T-helper 9 cell (primary cell): ENCODE measurements around the gene MYO1E.
"Not testable (repeated sequence)": the region's sequence is repeated elsewhere in the genome, so short reads cannot be mapped to it uniquely, and the experiment has no call there.

Experiments
- DNase-seq: peaks from one replicate; pipeline ENCODE4 v3.0.0-alpha.2; 2020

MYO1E gene

DNA sequence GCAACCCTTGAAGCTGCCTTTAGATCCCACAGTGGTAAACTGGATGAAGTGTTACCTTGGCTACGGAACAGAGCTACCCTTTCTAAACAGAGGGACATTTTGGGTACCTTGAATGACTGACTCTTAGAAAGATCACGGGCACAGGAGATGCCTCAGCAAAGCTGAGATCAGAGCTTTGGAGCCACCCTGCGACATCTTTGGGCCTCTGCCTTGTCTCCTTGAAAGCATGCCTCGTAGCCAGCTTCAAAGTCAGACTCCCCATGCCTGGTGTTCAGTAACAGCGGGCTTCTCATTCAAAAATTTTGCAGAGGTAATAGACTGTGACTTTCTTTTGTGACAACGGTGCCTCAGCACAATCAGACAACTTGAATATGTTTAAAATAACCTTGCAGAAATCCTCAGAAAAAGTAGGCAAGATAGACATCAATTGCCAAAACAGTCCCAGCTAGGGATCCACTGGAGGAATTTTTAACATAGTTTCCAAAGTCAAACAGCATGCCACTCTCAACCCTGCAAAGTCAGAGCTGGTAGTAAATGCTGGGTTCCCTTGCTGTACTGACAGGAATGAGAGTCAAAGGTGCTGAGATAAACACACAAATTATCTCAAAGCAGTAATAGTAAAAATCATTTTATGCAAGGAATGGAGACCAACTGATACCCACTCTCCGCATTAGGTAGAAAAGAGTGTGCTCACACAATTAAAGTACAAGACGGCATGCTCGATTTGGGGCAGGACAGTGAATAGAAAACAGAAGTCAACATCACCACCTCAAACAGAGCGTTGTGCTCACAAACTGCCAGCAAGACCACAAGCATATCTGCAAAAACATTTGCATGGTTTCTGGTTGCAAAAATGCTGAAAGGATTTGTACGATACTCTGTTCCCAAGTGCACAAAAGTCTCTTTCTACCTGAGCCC, 82.1 kb downstream of the MYO1E start:
- no peak for DNase-seq

DNA sequence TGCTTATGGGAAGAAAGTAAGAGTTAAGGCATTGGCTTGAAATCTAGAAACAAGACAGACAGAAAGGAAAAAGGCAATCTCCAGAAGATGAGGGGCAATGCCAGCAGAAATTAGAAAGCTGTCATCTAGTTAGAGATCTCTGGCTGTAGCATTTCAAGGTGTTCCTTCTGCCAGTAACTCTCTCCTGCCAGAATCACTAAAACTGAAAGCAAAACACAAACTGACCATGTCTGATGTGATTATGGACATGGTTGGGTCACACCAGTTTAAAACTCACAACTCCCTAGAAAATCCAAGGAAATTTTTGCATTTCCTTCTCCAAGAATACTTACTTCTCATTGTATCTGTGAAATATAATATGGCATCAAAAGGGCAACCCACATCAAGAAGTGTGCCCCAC, 83.1 kb downstream of the MYO1E start:
- DNase-seq = no peak

DNA sequence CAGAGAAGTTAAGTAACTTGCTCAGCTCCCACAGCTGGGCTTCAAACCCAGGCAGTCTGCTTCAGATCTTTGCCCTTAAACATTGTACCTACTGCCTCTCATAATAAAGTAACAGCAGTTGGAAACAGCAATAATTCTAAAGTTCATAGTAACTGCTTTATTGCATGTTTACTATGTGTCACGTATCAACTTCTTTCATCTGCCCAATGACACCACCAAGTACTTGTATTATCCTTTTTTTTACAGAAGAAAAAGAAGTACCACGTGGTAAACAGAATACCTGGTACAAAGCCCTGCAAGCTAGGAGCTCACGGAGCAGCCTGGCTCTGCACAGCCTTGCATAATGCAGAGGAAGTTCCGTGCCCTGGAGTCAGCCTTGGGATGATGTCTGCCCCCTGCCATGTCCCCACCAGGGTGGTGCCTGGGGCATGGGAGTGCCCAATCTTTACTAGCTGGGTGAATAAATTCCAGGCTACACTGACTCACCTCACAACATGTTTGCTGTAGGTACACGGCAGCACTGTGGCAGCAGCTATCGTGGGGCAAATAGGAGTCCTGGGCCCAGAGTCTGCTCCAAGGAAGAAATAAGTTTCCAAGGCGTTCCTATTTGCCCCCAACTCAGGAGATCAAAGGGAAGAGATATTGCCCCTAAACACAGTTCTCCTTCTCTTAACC, 88.8 kb downstream of the MYO1E start:
- no peak for DNase-seq

DNA sequence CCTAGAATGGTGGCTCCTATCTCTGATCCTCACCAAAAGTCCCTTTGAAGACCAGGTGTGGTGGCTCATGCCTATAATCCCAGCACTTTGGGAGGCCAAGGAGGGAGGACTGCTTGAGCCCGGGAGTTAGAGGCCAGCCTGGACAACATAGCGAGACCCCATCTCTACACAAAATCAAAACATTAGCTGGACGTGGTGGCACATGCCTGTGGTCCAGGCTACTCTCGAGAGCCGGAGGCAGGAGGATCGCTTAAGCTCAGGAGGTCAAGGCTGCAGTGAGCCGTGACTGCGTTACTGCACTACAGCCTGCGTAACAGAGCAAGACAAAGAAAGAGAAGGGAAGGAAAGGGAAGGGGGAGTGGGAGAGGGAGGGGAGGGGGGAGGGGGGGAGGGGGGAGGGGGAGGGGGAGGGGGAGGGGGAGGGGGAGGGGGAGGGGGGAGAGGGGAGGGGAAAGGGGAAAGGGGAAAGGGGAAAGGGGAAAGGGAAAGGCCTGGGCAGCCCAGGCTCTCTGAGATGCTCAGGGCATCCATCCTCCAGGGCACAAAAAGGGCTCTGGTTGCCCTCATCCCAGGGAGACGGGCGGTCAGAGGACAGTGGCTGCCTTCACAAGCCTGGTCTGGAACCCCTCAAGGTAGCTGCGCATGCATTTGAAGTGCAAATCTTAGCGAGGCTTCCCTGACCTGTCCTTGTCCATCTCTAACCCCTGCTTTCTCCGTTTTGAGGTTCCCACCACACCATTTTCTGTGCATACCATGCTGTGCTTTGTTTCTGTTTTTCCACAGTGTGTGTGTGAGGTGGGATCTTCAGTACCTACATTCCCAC, 89.9 kb downstream of the MYO1E start:
- DNase-seq = no peak

DNA sequence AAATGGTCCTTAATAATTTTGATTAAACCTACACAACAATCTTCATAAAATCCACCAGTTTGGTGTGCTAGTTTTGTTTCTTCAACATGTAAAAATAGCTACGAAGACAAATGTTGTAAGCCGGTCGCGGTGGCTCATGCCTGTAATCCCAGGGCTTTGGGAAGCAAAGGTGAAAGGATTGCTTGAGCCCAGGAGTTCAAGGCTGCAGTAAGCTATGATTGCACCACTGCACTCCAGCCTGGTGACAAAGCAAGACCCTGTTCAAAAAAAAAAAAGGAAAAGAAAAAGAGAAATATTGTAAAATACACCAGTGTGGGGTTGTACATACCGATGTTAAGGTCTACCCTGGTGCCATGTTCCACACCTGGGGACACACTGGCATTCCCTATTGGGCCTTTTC, 91.0 kb downstream of the MYO1E start:
- DNase-seq = no peak

DNA sequence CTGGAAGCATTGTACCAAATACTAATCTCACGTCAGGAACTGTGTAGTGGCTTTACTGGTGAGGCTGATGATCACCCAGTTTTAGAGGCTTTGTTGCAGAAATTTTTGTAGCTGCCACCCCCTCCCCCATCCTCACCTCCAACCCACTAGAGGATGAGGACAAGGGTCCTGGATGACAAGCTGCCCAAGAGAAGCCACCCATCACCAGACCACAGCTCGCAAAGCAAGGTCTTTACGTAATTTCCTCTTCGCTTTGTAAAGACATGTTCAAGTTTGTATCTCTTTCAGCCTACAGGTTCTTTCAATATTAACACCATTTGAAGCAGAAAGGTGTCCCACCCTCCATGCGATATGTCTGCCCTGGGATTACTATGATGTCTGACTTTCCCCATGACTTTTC, 91.8 kb downstream of the MYO1E start:
- no peak for DNase-seq

DNA sequence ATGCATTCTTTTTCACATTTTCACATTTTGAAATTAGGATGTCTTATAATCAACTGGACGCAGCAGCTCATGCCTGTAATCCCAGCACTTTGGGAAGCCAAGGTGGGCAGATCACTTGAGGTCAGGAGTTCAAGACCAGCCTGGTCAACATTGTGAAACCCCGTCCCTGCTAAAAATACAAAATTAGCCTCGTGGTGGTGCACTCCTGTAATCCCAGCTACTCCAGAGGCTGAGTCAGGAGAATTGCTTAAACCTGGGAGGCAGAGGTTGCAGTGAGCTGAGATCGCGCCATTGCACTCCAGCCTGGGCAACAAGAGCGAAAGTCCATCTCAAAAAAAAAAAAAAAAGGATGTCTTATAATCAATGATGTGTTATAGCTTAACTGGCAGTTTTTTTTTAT, 92.4 kb downstream of the MYO1E start:
- DNase-seq = not testable (repeated sequence)

DNA sequence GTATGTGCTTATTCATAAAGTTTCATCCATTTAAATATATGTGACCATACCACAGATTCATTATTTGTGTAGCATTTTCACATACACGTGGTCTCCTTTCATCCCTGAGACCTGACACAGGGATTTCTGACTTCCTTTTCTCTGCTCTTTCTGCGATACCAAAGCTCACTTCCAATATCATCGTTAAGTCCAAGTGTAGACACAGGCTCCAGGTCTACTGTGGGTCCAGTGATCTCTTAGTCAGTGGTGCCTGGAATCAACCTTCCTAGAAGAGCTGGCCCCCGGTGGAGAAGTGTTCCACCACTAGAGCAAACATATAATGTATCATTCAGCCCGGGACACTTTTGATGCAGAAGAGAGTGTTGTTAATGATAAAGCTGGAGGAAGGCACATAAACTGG, 93.6 kb downstream of the MYO1E start:
- no peak for DNase-seq

DNA sequence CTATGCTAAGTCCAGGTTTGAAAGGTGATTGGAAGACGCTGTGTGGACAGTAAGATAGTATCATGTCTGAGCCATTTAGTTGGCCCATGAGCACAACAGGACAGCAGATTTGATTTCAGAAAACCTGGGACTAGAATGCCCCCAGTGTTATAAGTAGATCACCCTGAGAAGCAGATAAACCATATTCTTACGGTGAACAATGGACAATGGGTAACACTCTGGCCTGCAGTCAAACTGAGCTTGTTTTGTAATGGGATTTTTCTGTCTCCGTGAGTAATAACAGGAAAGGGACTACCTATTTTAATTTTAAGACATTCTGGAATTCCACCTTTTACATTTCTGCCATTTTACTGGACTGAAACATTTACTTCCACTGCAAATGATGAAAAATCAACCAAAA, 94.6 kb downstream of the MYO1E start:
- no peak for DNase-seq

DNA sequence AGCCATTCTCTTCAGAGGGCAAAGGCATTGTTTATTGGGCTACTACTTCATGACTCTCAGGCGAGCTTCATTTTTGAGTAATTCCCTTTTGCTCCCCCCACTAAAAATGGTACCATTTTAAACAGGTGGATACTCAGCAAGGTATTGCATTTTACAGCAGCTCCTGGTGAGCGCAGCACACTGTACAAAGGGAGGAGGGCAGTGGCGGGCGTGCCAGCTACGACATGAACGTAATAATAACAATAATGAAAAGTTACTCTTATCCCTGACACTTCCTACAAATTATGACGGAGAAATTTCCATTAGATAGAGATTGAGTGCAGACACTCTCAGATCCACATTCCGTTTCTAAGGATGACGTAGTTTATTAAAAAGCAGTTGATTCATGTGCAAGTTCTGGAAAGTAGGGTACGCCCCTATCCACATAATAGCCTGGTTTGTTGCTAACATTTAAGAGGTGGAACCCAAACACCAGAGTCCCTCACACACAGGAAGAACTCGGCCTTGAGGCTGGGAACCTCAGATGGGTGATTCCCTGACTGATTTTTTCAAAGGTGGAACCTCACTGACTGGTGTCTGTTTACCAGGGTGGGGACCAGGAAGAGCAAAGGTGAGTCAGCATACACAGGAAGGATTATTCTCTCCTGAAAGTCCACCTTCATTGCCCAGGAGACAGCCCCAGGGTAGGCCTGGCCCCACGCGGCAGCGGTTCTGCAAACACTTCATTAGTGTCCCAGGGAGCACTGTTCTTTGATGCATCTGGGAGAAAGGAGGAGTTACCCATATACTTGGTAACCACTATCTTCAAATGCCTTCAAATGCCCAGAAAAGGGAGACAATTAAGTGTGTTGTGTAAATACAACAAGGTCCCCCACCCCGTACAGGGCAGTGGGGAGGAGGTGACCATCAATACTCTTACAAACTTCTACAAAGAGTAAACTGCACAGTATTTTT, 96.2 kb downstream of the MYO1E start:
- DNase-seq = no peak

DNA sequence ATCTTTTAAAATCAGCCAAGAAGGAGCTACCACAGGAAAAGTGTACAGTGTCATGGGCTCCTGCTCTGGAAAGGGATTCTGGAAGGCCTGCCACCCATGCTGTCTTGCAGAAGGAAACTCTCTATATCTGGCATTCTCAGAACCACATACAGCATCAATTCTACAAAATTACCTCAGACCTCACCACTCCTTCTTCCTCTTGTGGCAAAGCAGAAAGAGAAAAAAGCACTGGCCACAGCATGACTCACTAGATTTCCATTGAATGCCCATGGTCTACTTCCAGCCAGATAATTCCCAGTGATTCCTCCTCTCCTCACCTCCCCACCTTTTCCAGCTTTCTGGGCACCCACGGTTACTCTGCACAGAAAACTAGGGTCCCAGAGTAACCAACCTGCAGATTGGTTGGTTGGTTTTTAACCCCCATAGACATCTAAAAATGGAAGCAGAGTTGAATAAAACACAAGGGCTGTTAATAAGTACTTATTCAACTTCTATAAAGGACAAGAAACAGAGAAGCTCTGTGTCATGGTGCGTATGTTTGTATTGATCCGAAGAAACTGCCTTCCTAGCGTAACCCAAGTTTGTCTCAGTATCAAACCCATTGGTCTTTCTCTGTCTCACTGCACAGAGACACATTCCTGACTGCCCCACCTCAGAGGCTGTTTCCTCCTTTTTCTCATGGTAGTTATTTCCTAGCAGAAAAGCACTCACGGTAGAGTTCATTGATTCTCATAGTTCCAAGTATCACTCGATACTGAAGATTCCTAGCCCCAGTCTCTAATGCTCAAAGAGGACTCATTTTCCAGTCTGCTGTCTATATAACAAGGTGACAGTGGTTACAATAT, 98.3 kb downstream of the MYO1E start:
- DNase-seq = no peak

DNA sequence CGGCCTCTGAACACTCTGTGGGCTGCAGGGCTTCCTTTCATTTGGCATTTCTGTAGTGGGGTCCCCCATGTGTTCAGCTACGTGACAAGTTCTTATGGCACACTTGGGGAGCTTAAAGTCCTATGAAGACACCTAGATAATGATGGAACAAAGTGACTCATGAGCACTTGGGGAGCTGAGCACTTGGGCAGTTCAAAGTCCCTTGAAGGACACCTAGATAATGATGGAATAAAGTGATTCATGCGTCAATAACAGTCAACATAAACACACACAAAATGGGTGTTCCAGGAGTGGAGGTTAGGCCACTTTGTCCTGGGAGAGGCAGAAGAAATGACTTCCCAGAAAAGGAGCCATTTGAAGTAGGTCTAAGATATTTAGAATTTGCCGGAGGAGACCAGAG, 99.4 kb downstream of the MYO1E start:
- DNase-seq = no peak

DNA sequence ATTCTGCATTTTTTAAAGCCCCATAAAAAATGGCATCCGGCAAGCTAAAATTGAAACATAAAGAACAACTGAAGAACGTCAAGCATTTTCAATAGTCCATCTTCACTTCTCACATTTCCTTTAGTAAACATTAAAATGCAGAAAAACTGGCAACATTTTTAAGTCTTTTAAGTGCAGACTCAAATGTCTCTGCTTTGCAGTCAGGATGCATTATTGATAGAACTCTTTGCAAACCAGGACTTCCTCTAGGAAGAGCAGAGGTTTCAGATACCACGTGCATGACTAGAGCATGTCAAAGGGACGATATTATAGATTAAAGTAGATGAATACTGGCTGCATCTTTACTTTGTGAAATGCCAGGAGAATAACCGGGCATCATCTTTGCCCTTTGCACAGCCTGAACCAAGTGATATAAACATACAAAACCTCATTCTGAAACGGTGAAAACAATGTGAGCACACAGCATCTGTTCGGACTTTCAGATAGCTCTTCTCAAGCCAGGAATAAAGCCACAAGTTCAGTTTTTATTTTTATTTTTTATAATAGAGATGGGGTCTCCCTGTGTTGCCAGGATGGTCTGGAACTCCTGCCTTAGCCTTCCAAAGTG, 101.0 kb downstream of the MYO1E start:
- no peak for DNase-seq

DNA sequence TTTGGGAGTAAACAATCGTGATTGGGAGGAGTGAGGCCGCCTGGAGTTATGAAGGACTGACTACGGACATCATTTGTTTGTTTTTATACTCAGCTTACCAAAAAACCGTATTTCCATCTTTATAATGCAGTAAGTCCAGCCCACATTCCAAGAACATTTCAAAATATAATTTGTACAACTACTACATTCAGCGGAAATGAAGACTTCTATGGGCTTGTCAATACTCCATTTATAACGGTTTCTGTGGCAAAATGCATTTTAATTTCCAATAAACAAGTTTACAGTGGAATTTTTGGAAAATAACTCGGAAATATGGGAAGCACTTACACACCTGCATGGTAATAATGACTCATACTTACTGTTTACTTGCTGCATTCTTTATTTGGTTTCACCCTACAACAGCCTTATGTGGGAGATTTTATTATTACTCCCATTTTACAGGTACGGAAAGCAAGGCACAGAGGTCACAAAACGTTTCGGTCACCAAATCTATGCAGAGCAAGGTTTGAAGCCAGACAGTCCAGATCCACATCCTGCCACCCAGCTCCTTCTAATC, 103.7 kb downstream of the MYO1E start:
- DNase-seq = no peak

DNA sequence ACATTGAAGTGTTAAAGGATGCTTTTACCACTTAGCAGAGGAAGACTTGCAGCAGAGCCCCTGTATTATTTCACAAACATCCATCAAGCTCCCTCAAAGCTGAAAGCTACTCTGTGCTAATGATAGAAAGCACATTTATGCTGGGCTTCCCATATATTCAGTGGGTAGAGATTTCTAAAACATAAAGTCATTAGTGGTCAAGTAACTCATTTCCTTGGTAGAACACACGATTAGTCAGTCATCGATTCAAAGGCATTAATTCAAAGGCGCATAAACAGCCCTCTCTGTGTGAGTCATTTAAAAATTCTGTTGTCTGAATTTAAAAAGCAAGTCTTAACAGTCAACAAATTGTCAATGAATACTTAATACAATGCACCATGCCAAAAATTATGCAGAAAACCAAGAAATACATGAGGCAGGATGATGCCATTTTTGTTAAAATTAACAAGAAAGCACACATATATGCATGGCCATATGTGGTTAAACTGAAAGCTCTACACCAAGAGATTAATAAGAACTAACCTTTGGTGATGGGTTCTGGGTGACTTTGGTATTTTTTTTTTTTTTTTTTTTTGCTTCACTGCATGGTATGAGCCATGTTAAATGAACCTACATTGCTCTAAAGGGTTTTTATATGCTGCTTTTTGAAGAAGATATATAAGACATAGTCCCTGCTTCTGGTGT, 104.4 kb downstream of the MYO1E start:
- no peak for DNase-seq

DNA sequence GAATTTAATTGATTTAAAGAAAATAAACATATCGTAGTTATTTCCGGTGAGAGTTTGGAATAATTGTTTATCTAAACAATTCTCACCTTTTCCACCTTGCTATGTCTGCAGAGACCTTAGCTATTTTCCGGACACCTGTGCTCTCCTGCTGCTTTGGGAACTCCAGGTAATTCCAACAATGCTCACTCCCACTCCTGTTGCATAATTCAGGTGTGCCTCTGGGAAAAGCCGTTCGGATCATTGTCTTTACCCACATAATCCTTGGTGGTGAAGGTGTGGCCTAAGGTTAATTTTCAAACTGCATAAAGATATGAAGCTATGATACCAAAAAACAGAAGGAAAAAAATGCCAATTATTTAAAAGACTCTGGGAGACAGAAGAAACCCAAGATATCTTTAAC, 106.6 kb downstream of the MYO1E start:
- no peak for DNase-seq

DNA sequence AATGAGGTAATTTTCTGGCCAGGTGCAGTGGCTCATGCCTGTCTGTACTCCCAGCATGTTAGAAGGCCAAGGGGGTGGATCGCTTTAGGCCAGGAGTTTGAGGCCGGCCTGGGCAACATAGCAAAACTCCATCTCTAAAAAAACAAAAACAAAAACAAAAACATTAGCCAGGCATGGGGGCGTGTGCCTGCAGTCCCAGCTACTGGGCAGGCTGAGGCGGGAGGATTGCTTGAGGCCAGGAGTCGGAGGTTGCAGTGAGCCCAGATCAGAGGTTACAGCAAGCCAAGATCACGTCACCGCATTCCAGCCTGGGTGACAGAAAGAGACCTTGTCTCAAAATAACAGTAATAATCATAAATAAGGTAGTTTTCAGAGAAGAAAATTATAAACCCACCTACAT, 110.4 kb downstream of the MYO1E start:
- no peak for DNase-seq

DNA sequence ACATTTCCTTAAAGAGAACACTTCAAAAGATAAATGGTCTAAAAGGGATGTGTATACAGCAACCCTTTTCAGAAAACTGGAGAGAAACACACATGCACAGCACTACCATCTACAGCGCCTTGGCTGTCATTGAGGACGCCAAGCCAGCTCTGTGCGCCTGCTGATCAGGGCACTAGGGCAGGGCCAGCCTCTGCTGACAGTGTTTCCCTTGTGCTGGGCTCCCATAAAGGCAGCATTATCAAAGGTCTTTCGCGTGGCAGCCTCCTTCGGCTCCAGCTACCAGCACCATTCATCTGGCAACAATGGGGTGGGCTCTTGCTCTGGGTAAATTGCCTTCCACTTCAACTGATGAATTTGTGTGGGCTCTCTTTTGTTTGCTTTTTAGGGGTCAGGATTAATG, 112.6 kb downstream of the MYO1E start:
- no peak for DNase-seq

DNA sequence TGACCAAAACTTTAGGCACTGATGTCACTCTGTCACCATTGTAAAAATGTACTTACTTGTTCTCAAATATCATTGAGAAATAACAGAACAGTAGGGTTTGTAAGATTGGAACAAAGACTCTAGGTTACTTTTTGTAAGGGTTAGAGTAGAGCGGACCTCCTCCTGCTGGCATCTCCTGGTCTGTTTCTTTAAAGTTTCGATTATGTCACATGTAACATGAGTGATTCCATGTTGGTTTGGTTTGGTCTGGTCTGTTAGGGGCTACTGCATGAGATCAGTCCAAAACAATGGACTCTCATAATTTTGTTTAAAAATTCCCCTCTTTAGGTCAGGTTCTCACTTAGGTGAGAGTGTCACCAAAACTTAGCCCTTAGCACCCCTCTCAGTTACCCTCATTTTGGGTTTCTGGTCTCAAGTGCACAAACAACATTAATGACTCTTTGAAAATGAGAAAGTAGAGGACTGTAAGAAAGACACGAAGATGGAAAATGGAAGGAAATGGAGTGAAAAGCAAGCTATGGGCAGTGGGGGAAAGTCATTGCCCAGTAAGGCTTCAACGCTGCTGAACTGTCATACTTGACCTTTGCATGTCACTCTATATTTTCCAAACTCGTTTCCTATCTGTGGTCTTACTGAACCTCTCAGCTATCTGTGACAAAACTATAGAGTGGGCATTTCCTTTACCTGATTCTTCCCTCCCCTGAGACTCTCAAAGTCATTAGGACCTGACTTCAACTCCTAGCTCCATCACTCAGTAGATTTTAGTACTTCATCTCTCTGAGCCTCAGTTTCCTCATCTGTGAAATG, 113.3 kb downstream of the MYO1E start:
- DNase-seq = no peak
